DMS 273 treated with DMSO at 0.1 percent for 48 hours (cell line): ENCODE measurements around the gene CORO1A.
"Not testable (repeated sequence)": the region's sequence is repeated elsewhere in the genome, so short reads cannot be mapped to it uniquely, and the experiment has no call there.

Experiments
- DNase-seq: peaks from one replicate; lab custom pipeline; 2025; lab: John Stamatoyannopoulos, UW

CORO1A gene

GRCh38 chr16:30205541-30206236 lies 22.3 kb downstream of the CORO1A start:
- not testable (repeated sequence) for DNase-seq

GRCh38 chr16:30206252-30206651 lies 22.9 kb downstream of the CORO1A start:
- not testable (repeated sequence) for DNase-seq

GRCh38 chr16:30207063-30207704 lies 23.8 kb downstream of the CORO1A start:
- not testable (repeated sequence) for DNase-seq

GRCh38 chr16:30209032-30209431 lies 25.6 kb downstream of the CORO1A start:
- DNase-seq = not testable (repeated sequence)

GRCh38 chr16:30211414-30211813 lies 28.0 kb downstream of the CORO1A start:
- not testable (repeated sequence) for DNase-seq

- DNase-seq = not testable (repeated sequence)
Measured at GRCh38 chr16:30217082-30217481, 33.7 kb downstream of the CORO1A start.
